RWPE1 (cell line): ENCODE data around the gene RWDD4.

Source experiments
- CTCF ChIA-PET: fragments of 350-600 bp; sonication (Branson Sonifier 250); formaldehyde crosslinking; extraction: SDS; loops from one replicate; lab custom pipeline; 2021; lab: Yijun Ruan, JAX
- POLR2A ChIA-PET: fragments of 400-600 bp; formaldehyde crosslinking; extraction: SDS; loops from one replicate; lab custom pipeline; 2020; ENCODE audit warnings: antibody characterized with exemption; ENCODE audit not compliant: low non-redundant PET; lab: Yijun Ruan, JAX
- DNase-seq: peaks from one replicate; pipeline ENCODE4 v3.0.0; 2012; ENCODE audit warnings: low spot score
- H3K27ac ChIP-seq: fragments of 450-650 bp; 2 replicates; pipeline ENCODE4 v1.5.1; 2017
- CTCF ChIP-seq: fragments of 450-650 bp; conservative IDR thresholded peaks from 2 replicates; pipeline ENCODE4 v1.5.1; 2017; ENCODE audit warnings: low read depth, mild to moderate bottlenecking

Gene RWDD4

GRCh38 chr4:183601381-183601780 is 57.6 kb downstream of the RWDD4 start:
- no peak overlapping the region for H3K27ac ChIP-seq
- POLR2A ChIA-PET = no interaction called here
- DNase-seq = no peak
- TF ChIP-seq CTCF = no peak
- CTCF ChIA-PET = no interaction called here

GRCh38 chr4:183600189-183600685 is 58.7 kb downstream of the RWDD4 start:
- no peak for DNase-seq
- no peak overlapping the region for H3K27ac ChIP-seq
- CTCF ChIA-PET = no interaction called here
- POLR2A ChIA-PET = no interaction called here
- no peak for TF ChIP-seq CTCF

GRCh38 chr4:183599690-183600089 is 59.3 kb downstream of the RWDD4 start:
- DNase-seq = no peak
- ChIA-PET CTCF (no interaction called here), POLR2A (no interaction called here)
- no peak overlapping the region for H3K27ac ChIP-seq
- no peak for TF ChIP-seq CTCF

- no peak for TF ChIP-seq CTCF
- no peak overlapping the region for H3K27ac ChIP-seq
- ChIA-PET CTCF (no interaction called here), POLR2A (no interaction called here)
- no peak for DNase-seq
These were observed 59.7 kb downstream of the RWDD4 start for GRCh38 chr4:183599284-183599683.

GRCh38 chr4:183596067-183596757 is 62.8 kb downstream of the RWDD4 start:
- ChIA-PET POLR2A (no interaction called here), CTCF (no interaction called here)
- no peak for DNase-seq
- H3K27ac ChIP-seq = no peak overlapping the region
- TF ChIP-seq CTCF = no peak

GRCh38 chr4:183594823-183595222 is 64.2 kb downstream of the RWDD4 start:
- no peak for TF ChIP-seq CTCF
- ChIA-PET CTCF (no interaction called here), POLR2A (no interaction called here)

More at GRCh38 chr4:183594823-183595222, 64.2 kb downstream of the RWDD4 start:
- no peak for DNase-seq
- no peak overlapping the region for H3K27ac ChIP-seq
